ENCODE data around the gene LRMDA. TPM values are rescaled to one million over a fixed set of nuclear protein-coding genes. Genes with fewer than 3 reads are reported as not detected.

Gene LRMDA
- total and polyA plus RNA-seq, 2 donors (not counting 3 experiments of a cell fraction or from before 2014, with no cell fraction given), result 9.7 to 18.0 TPM

GRCh38 chr10:76210211-76210610 lies 778.8 kb downstream of the LRMDA start:
- no peaks in the 10 kb centered on the region for H4K20me1 ChIP-seq (replicated peaks; ENCODE audit: control insufficient read depth, extremely low read depth, insufficient read depth, low read length)
- no peaks in the 10 kb centered on the region for H3K27me3 ChIP-seq (ENCODE audit: control insufficient read depth in 2 of 2, insufficient read depth in 2 of 2, low read length in 2 of 2)
- no peak for DNase-seq (ENCODE audit: low read depth, low spot score)
- H3K9me3 ChIP-seq (replicated peaks; ENCODE audit: control insufficient read depth, insufficient read depth, low read length), result no peaks in the 10 kb centered on the region
- POLR2A ChIA-PET, result no interaction called here
- dilution Hi-C loops (cut with MboI; ENCODE audit: extremely low pct_ligation_motif_present, low sequenced_read_pairs) (no loop called here), intact Hi-C loops (cut with micrococcal nuclease) (no loop called here)
- no peak overlapping the region for H3K27ac ChIP-seq (ENCODE audit: insufficient read depth, low read depth, low read length)
- TF ChIP-seq JUN (IDR thresholded peaks at IDR 0.05; ENCODE audit: borderline replicate concordance, insufficient read depth, insufficient read length, low read depth) (no peak), CTCF (IDR thresholded peaks at IDR 0.05; ENCODE audit: extremely low read depth in 1 of 2, insufficient read depth in 1 of 2, low read depth in 1 of 2, low read length in 2 of 2) (no peak), MAX (IDR thresholded peaks at IDR 0.05; ENCODE audit: insufficient read depth, insufficient read length) (no peak), FOS (IDR thresholded peaks at IDR 0.05; ENCODE audit: borderline replicate concordance, insufficient read depth, low read length) (no peak), EZH2 (IDR thresholded peaks at IDR 0.05; ENCODE audit: borderline replicate concordance, low read depth, low read length, severe bottlenecking) (no peak), POLR2A (IDR thresholded peaks at IDR 0.05; ENCODE audit: low read depth, low read length) (no peak), GATA2 (IDR thresholded peaks at IDR 0.05; ENCODE audit: insufficient read depth, insufficient read length, low read depth, low read length) (no peak), MYC (IDR thresholded peaks at IDR 0.05; ENCODE audit: low read depth, low read length) (no peak)
- H3K4me1 ChIP-seq (ENCODE audit: control insufficient read depth, extremely low read depth, insufficient read depth, low read length), result no peaks in the 10 kb centered on the region
- H3K9me1 ChIP-seq (replicated peaks; ENCODE audit: control insufficient read depth, extremely low read depth, insufficient read depth, low read length), result no peaks in the 10 kb centered on the region
- CTCF ChIA-PET, result no interaction called here
- no peak overlapping the region for H3K4me2 ChIP-seq (ENCODE audit: insufficient read depth, low read length)
- H3K9ac ChIP-seq (replicated peaks; ENCODE audit: extremely low read depth, insufficient read depth, low read length), result no peak overlapping the region
- no peak overlapping the region for H2AFZ ChIP-seq (ENCODE audit: low read depth, low read length)
- no TSS peak for BruUV-seq (replicated peaks)
- FAIRE-seq, result no peak
- no peak overlapping the region for H3K4me3 ChIP-seq (replicated peaks in 1 of 3; ENCODE audit: insufficient read depth in 1 of 3, low read depth in 1 of 3, low read length in 3 of 3)
- no peaks in the 10 kb centered on the region for H3K79me2 ChIP-seq (ENCODE audit: control insufficient read depth, insufficient read depth, low read length)
- no peaks in the 10 kb centered on the region for H3K36me3 ChIP-seq (ENCODE audit: control insufficient read depth in 2 of 2, extremely low read depth in 1 of 2, insufficient read depth in 2 of 2, low read length in 2 of 2)
